Fibroblast of lung (primary cell): ENCODE results near the gene CALML4. TPM values are rescaled to one million over a fixed set of nuclear protein-coding genes. Genes with fewer than 3 reads are reported as not detected.
A peak's percentile ranks its signal among the peaks of the same experiment; 100 is the strongest.
"Not testable (repeated sequence)": the region's sequence is repeated elsewhere in the genome, so short reads cannot be mapped to it uniquely, and the experiment has no call there.

Source experiments
- DNase-seq, 2 donors: peaks; one replicate each; pipeline versions ENCODE4 v3.0.0 to v3.0.0-alpha.2; 2010; ENCODE audit warnings: low read depth in 2 of 2
- H2AFZ ChIP-seq: 2 replicates; pipeline ENCODE4 v1.5.1; 2012; ENCODE audit warnings: low read length, control low read depth, inconsistent platforms
- H3K27ac ChIP-seq: 2 replicates; pipeline ENCODE4 v1.5.1; 2011; ENCODE audit warnings: low read length, control low read depth; ENCODE audit not compliant: insufficient read depth
- H3K27me3 ChIP-seq: 2 replicates; pipeline ENCODE4 v1.5.1; 2011; ENCODE audit warnings: mild to moderate bottlenecking, low read length; ENCODE audit not compliant: control insufficient read depth, insufficient read depth
- H3K36me3 ChIP-seq: 2 replicates; pipeline ENCODE4 v1.5.1; 2011; ENCODE audit warnings: low read length; ENCODE audit not compliant: control insufficient read depth, insufficient read depth
- H3K4me1 ChIP-seq: 2 replicates; pipeline ENCODE4 v1.5.1; 2011; ENCODE audit warnings: low read length; ENCODE audit not compliant: control insufficient read depth, insufficient read depth; ENCODE audit errors: extremely low read depth
- H3K4me2 ChIP-seq: 2 replicates; pipeline ENCODE4 v1.5.1; 2011; ENCODE audit warnings: low read length, control low read depth; ENCODE audit not compliant: insufficient read depth; ENCODE audit errors: extremely low read depth
- H3K4me3 ChIP-seq, 4 experiments: fragments of 200-600 bp in 1 of 4; sonication (generic) in 1 of 4; replicated peaks in 1 of 4; 2 replicates each; pipeline ENCODE4 v1.5.1; 2011 to 2016; ENCODE audit warnings: low read length in 4 of 4, low read depth in 3 of 4, mild to moderate bottlenecking in 3 of 4, control low read depth in 2 of 4, inconsistent platforms in 1 of 4, mixed read lengths in 1 of 4; ENCODE audit not compliant: insufficient read depth in 1 of 4; ENCODE audit errors: control extremely low read depth in 1 of 4
- H3K79me2 ChIP-seq: 2 replicates; pipeline ENCODE4 v1.5.1; 2012; ENCODE audit warnings: mild to moderate bottlenecking, low read length, inconsistent platforms; ENCODE audit not compliant: control insufficient read depth, insufficient read depth
- H3K9ac ChIP-seq: 2 replicates; pipeline ENCODE4 v1.5.1; 2011; ENCODE audit warnings: mild to moderate bottlenecking, low read length, control low read depth; ENCODE audit not compliant: insufficient read depth
- H3K9me3 ChIP-seq: 2 replicates; pipeline ENCODE4 v1.5.1; 2012; ENCODE audit warnings: low read depth, low read length; ENCODE audit not compliant: control insufficient read depth, insufficient read depth
- H4K20me1 ChIP-seq: 2 replicates; pipeline ENCODE4 v1.5.1; 2011; ENCODE audit warnings: low read length; ENCODE audit not compliant: control insufficient read depth, insufficient read depth; ENCODE audit errors: extremely low read depth
- EZH2 ChIP-seq: IDR thresholded peaks from 2 replicates; pipeline ENCODE4 v1.5.1; 2012; ENCODE audit warnings: low read length, control low read depth, mild to moderate bottlenecking; ENCODE audit errors: missing control alignments
- polyA plus RNA-seq, 2 donors: library from polyadenylated mRNA; depleted of rRNA in 1 of 2; stranded (reverse) in 1 of 2; unstranded in 1 of 2; fragments of >200 nt; gene quantifications; 2 replicates each; pipeline ENCODE4 v1.2.1, GENCODE V29; 2011 to 2012; ENCODE audit warnings: missing spikeins in 1 of 2
- total RNA-seq: library from RNA; depleted of rRNA; stranded (reverse); fragments of >200 nt; gene quantifications from 2 replicates; pipeline ENCODE4 v1.2.1, GENCODE V29; 2014
- TF ChIP-seq, protein P1 (sequence below), 2 donors: IDR thresholded peaks in 1 of 2; conservative IDR thresholded peaks in 1 of 2; 1 replicate in 1 of 2; 2 replicates in 1 of 2; pipeline ENCODE4 v1.5.1; 2011 to 2012; ENCODE audit warnings: low read length in 2 of 2, control low read depth in 1 of 2, inconsistent platforms in 1 of 2, low read depth in 1 of 2, mild to moderate bottlenecking in 1 of 2

Gene CALML4
- total and polyA plus RNA-seq, 2 donors (not counting 1 experiment from before 2014, with no cell fraction given), result 1.8 to 2.0 TPM

DNA sequence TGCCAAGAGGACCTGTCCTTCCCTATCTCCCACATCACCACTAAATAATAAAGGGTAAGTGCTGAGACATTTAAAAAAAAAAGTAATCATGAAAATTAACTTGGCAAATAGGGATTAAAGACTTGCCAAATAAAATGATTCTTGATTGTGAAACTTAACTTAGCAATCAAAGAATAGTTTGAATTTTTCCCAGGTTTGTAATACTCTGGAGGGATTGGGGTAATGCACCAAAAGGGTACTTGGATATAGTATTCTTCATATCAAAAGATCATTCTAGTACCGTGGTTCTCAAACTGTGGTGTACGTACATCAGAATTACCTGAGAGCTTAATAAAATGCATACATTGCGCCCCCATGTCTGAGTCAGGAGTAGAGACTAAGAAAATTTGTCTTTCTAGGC is 28.5 kb downstream of the CALML4 start:
- H3K9ac ChIP-seq, result no peak overlapping the region
- H2AFZ ChIP-seq, result no peak overlapping the region
- no peaks in the 10 kb centered on the region for H3K27me3 ChIP-seq
- DNase-seq, result peak in 1 of 2 donors; percentile 28
- no peak for TF ChIP-seq EZH2
- TF ChIP-seq, protein P1, sequence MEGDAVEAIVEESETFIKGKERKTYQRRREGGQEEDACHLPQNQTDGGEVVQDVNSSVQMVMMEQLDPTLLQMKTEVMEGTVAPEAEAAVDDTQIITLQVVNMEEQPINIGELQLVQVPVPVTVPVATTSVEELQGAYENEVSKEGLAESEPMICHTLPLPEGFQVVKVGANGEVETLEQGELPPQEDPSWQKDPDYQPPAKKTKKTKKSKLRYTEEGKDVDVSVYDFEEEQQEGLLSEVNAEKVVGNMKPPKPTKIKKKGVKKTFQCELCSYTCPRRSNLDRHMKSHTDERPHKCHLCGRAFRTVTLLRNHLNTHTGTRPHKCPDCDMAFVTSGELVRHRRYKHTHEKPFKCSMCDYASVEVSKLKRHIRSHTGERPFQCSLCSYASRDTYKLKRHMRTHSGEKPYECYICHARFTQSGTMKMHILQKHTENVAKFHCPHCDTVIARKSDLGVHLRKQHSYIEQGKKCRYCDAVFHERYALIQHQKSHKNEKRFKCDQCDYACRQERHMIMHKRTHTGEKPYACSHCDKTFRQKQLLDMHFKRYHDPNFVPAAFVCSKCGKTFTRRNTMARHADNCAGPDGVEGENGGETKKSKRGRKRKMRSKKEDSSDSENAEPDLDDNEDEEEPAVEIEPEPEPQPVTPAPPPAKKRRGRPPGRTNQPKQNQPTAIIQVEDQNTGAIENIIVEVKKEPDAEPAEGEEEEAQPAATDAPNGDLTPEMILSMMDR (conservative IDR thresholded peaks at IDR 0.05 in 1 of 2, IDR thresholded peaks at IDR 0.05 in 1 of 2; ENCODE audit: low read depth in 1 of 2, low read length in 2 of 2), result no peak
- H3K4me1 ChIP-seq, result no peaks in the 10 kb centered on the region
- H3K27ac ChIP-seq, result no peak overlapping the region
- no peaks in the 10 kb centered on the region for H3K9me3 ChIP-seq
- H3K36me3 ChIP-seq, result no peaks in the 10 kb centered on the region
- H4K20me1 ChIP-seq, result no peaks in the 10 kb centered on the region
- no peak overlapping the region for H3K4me2 ChIP-seq
- H3K79me2 ChIP-seq, result no peaks in the 10 kb centered on the region
- H3K4me3 ChIP-seq, result no peak overlapping the region

DNA sequence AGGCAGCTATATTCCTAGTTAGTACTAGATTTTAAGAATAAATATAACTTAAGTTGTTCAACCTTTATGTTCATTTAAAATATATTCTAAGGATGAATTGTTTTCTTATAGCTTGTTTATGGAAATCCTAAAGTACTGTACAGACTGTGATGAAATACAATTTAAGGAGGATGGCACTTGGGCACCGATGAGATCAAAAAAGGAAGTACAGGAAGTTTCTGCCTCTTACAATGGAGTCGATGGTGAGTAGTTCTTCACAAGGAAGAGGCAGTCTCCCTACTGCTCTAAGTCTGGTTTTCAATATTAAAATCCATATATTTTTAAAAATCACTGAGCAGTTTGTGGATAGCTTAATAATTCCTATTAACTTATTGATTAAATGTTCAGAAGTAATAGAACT is 29.6 kb downstream of the CALML4 start:
- Histone ChIP-seq H3K9ac (no peak overlapping the region), H3K36me3 (no peaks in the 10 kb centered on the region), H3K9me3 (no peaks in the 10 kb centered on the region), H4K20me1 (no peaks in the 10 kb centered on the region), H3K27ac (no peak overlapping the region), H3K79me2 (no peaks in the 10 kb centered on the region), H3K4me3 (no peak overlapping the region), H2AFZ (no peak overlapping the region), H3K4me1 (no peaks in the 10 kb centered on the region), H3K27me3 (no peaks in the 10 kb centered on the region), H3K4me2 (no peak overlapping the region)
- TF ChIP-seq EZH2, result no peak
- TF ChIP-seq, protein P1 (conservative IDR thresholded peaks at IDR 0.05 in 1 of 2, IDR thresholded peaks at IDR 0.05 in 1 of 2; ENCODE audit: low read depth in 1 of 2, low read length in 2 of 2), result no peak
- no peak for DNase-seq

DNA sequence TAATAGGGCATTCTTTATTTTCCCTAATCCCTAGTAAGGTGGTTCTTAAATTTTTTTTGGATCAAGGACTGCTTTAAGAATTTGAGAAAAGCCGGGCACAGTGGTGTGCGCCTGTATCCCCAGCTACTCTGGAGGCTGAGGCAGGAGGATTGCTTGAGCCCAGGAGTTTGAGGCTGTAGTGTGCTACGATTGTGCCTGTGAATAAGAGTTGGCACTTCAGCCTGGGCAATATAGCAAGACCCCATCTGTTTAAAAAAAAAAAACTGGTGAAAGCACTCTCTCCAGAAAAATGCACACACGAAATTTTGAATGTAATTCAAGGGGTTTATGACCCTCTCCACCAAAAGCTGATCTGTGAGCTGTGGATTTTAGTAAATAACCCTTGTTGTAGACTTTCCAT is 32.0 kb downstream of the CALML4 start:
- H3K27ac ChIP-seq, result no peak overlapping the region
- no peak overlapping the region for H3K4me2 ChIP-seq
- H2AFZ ChIP-seq, result no peak overlapping the region
- no peak for DNase-seq
- no peaks in the 10 kb centered on the region for H3K9me3 ChIP-seq
- H4K20me1 ChIP-seq, result no peaks in the 10 kb centered on the region
- H3K4me1 ChIP-seq, result no peaks in the 10 kb centered on the region
- no peak overlapping the region for H3K9ac ChIP-seq
- H3K27me3 ChIP-seq, result no peaks in the 10 kb centered on the region
- H3K79me2 ChIP-seq, result no peaks in the 10 kb centered on the region
- H3K4me3 ChIP-seq, result no peak overlapping the region
- no peaks in the 10 kb centered on the region for H3K36me3 ChIP-seq
- TF ChIP-seq, protein P1 (conservative IDR thresholded peaks at IDR 0.05 in 1 of 2, IDR thresholded peaks at IDR 0.05 in 1 of 2; ENCODE audit: low read depth in 1 of 2, low read length in 2 of 2), result no peak
- TF ChIP-seq EZH2, result no peak

DNA sequence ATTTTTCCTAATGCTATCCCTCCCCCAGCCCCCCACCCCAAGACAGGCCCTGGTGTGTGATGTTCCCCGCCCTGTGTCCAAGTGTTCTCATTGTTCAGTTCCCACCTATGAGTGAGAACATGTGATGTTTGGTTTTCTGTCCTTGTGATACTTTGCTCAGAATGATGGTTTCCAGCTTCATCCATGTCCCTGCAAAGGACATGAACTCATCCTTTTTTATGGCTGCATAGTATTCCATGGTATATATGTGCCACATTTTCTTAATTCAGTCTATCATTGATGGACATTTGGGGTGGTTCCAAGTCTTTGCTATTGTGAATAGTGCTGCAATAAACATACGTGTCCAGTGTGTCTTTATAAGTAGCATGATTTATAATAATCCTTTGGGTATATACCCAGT is 33.1 kb downstream of the CALML4 start:
- H4K20me1 ChIP-seq, H2AFZ ChIP-seq, H3K27ac ChIP-seq, H3K79me2 ChIP-seq, H3K9ac ChIP-seq, H3K4me2 ChIP-seq, H3K4me1 ChIP-seq, H3K36me3 ChIP-seq, H3K4me3 ChIP-seq, DNase-seq, H3K27me3 ChIP-seq, H3K9me3 ChIP-seq: not testable (repeated sequence)
